Measurements from ENCODE around the gene H2AZ1.

GRCh38 chr4:99934891-99935290, 15.2 kb downstream of the H2AZ1 start:
- TF ChIP-seq EZH2 (IDR thresholded peaks at IDR 0.05; ENCODE audit: borderline replicate concordance, low read depth, low read length, severe bottlenecking) (no peak), CTCF (IDR thresholded peaks at IDR 0.05; ENCODE audit: borderline replicate concordance, extremely low read depth, low read length, poor library complexity, severe bottlenecking) (no peak)
